A549 (cell line): Measurements from ENCODE around the gene LRIG2. TPM values are rescaled to one million over a fixed set of nuclear protein-coding genes. Genes with fewer than 3 reads are reported as not detected.

Source experiments
- ATAC-seq, 2 experiments: fragments of 200-7000 bp in 1 of 2; fragments of >200 bp in 1 of 2; cut with Nextera tagmentation in 1 of 2; cut with Tn5 transposase in 1 of 2; 3 replicates each; pipeline versions ENCODE4 v1.8.0 to v1.9.1; 2018 to 2020; ENCODE audit warnings: mild to moderate bottlenecking in 1 of 2, moderate library complexity in 1 of 2
- CTCF ChIA-PET: fragments of 300-600 bp; sonication (Branson Sonifier 250); formaldehyde crosslinking; extraction: SDS; loops from one replicate; lab custom pipeline; 2021; ENCODE audit warnings: antibody characterized with exemption, inconsistent platforms; lab: Yijun Ruan, JAX
- POLR2A ChIA-PET: fragments of 350-600 bp; formaldehyde crosslinking; extraction: SDS; loops from one replicate; lab custom pipeline; 2021; ENCODE audit warnings: antibody characterized with exemption, inconsistent platforms; lab: Yijun Ruan, JAX
- DNase-seq, 2 experiments: peaks; one replicate each; pipeline versions ENCODE4 v3.0.0 to v3.0.0-alpha.2; 2011 to 2016; ENCODE audit warnings: low read depth in 1 of 2, low spot score in 1 of 2
- FAIRE-seq: peaks from 2 replicates; lab custom pipeline; 2011; peaks lifted over from hg19 to GRCh38; lab: Jason Lieb, UNC
- H3K27ac ChIP-seq, 2 experiments: fragments of >200 bp; sonication (Bioruptor Twin); formaldehyde crosslinking; 3 replicates each; pipeline ENCODE4 v1.5.1; 2016 to 2017
- H3K4me1 ChIP-seq: fragments of >200 bp; sonication (Bioruptor Twin); formaldehyde crosslinking; 3 replicates; pipeline ENCODE4 v1.6.1; 2016
- H3K4me2 ChIP-seq: fragments of >200 bp; sonication (Bioruptor Twin); formaldehyde crosslinking; 3 replicates; pipeline ENCODE4 v1.6.1; 2016
- H3K4me3 ChIP-seq: fragments of >200 bp; sonication (Bioruptor Twin); formaldehyde crosslinking; 3 replicates; pipeline ENCODE4 v1.5.1; 2016
- H3K9me3 ChIP-seq: fragments of >200 bp; sonication (Bioruptor Twin); formaldehyde crosslinking; 3 replicates; pipeline ENCODE4 v1.6.1; 2016
- ATOH8 ChIP-seq: fragments of 250-450 bp; sonication (Bioruptor Pico); IDR thresholded peaks from 2 replicates; pipeline ENCODE4 v1.5.0; 2020; ENCODE audit warnings: low read depth, mild to moderate bottlenecking, moderate library complexity
- BHLHE40 ChIP-seq: IDR thresholded peaks from 2 replicates; pipeline ENCODE4 v1.6.1; 2012; ENCODE audit warnings: low read depth, low read length, inconsistent platforms
- CBX2 ChIP-seq: fragments of 200-600 bp; sonication (generic); IDR thresholded peaks from 2 replicates; pipeline ENCODE4 v1.6.1; 2016; ENCODE audit warnings: low read depth, mild to moderate bottlenecking, borderline replicate concordance
- CTCF ChIP-seq: fragments of >200 bp; sonication (Bioruptor Twin); formaldehyde crosslinking; IDR thresholded peaks from 3 replicates; pipeline ENCODE4 v1.5.1; 2016
- EHF ChIP-seq: fragments of 250-450 bp; sonication (Bioruptor Pico); IDR thresholded peaks from 2 replicates; pipeline ENCODE4 v1.5.0; 2020; ENCODE audit warnings: mild to moderate bottlenecking
- ESRRA ChIP-seq: fragments of 150-350 bp; IDR thresholded peaks from 2 replicates; pipeline ENCODE4 v1.6.1; 2014; ENCODE audit warnings: mild to moderate bottlenecking, low read length, borderline replicate concordance
- FOSL2 ChIP-seq, 2 experiments: fragments of 450-650 bp in 1 of 2; fragments of >200 bp in 1 of 2; sonication (Bioruptor Twin) in 1 of 2; formaldehyde crosslinking; IDR thresholded peaks; 2 replicates each; pipeline versions ENCODE4 v1.5.0 to v1.6.1; 2016 to 2020; ENCODE audit warnings: mild to moderate bottlenecking in 1 of 2, moderate library complexity in 1 of 2
- MAFK ChIP-seq: fragments of 450-650 bp; IDR thresholded peaks from 2 replicates; pipeline ENCODE4 v1.6.1; 2014; ENCODE audit not compliant: partially characterized antibody
- MAZ ChIP-seq: fragments of 150-350 bp; IDR thresholded peaks from 2 replicates; pipeline ENCODE4 v1.6.1; 2014; ENCODE audit warnings: antibody characterized with exemption, low read depth, low read length, borderline replicate concordance
- RFX5 ChIP-seq: fragments of 450-650 bp; IDR thresholded peaks from 2 replicates; pipeline ENCODE4 v1.7.1; 2014; ENCODE audit warnings: antibody characterized with exemption, mild to moderate bottlenecking, moderate library complexity
- RNF2 ChIP-seq: fragments of 200-600 bp; sonication (generic); IDR thresholded peaks from 2 replicates; pipeline ENCODE4 v1.6.1; 2016; ENCODE audit warnings: low read depth, mild to moderate bottlenecking, antibody characterized with exemption, moderate library complexity, borderline replicate concordance
- SREBF2 ChIP-seq: fragments of 450-650 bp; IDR thresholded peaks from 2 replicates; pipeline ENCODE4 v1.6.1; 2014; ENCODE audit warnings: mild to moderate bottlenecking, moderate library complexity
- WGBS: methylation state at CpG from one replicate; pipeline ENCODE4 v1.1.6; 2017; ENCODE audit errors: missing lambda C conversion rate; 5-methylcytosine and 5-hydroxymethylcytosine counted together
- polyA plus RNA-seq, 4 experiments: library from polyadenylated mRNA; depleted of rRNA in 3 of 4; stranded (reverse); fragments of >200 nt; fragmentation: RNase III in 1 of 4; extraction: RNeasy Plus Mini Kit Qiagen cat#74134 plus additional on column Dnase treatment in 1 of 4; gene quantifications; 2 replicates in 3 of 4; 3 replicates in 1 of 4; pipeline ENCODE4 v1.2.3, GENCODE V29; 2011 to 2017

The LRIG2 gene
- polyA plus RNA-seq, 2 of the 4 experiments (the other 2 are of a cell fraction) = 3.0 to 7.4 TPM

DNA sequence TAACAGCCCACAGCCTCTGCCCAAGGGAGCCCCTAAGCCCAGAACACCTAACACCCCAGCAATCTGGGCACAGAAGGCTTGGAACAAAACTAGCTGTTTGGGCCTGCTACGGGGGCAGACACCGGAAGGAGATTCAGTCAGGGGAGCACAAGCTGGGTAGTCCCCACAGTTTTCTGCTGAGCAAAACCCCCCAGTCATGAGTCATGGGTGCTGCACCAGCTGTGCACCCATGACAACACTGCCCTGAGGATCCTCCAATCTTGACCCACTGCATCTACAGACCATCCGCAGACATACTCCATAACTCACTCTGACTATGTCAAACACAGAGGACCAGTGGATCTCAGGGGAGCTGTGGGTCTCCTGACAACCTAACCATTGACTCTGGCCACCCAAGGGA is 105.1 kb downstream of the LRIG2 start:
- 94% methylated on average over 2 of the region's 3 CpGs for WGBS
- Histone ChIP-seq H3K4me1 (no peaks in the 10 kb centered on the region), H3K27ac (no peak overlapping the region), H3K4me3 (no peak overlapping the region), H3K4me2 (no peak overlapping the region), H3K9me3 (no peaks in the 10 kb centered on the region)
- FAIRE-seq (no peak), DNase-seq (no peak), ATAC-seq (no peak)
- POLR2A ChIA-PET = no interaction called here
- CTCF ChIA-PET = no interaction called here
- TF ChIP-seq CTCF (no peak), RFX5 (no peak), ATOH8 (no peak)

DNA sequence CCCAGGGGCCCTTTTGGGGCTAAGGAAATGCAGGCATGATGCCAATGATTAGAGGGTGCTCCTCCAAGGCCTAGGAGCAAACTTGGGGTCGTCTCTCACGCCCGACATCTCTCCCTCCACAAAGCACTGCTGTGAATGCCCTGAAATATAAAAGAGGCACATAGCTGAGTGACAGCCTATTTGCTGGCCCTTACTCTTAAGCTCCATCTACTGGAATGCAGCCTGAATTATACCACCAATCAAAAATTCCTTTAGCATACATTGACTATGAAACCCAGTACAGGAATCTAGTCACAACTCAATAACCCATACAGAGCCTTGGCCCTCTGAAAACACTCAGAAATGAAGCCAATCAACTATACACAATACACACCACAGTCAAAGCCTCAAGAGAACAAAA is 105.5 kb downstream of the LRIG2 start:
- DNase-seq = no peak
- POLR2A ChIA-PET = no interaction called here
- Histone ChIP-seq H3K4me2 (no peak overlapping the region), H3K27ac (no peak overlapping the region), H3K4me1 (no peaks in the 10 kb centered on the region), H3K9me3 (no peaks in the 10 kb centered on the region), H3K4me3 (no peak overlapping the region)
- no peak for FAIRE-seq
- CTCF ChIA-PET = interaction anchor here (0.8 kb wide), 1 partner anchor 218 kb away, joined by 3 read pairs; no protein-coding TSS in a partner anchor
- TF ChIP-seq CBX2 = no peak
- no peak for TF ChIP-seq RNF2
- no peak for TF ChIP-seq MAFK
- TF ChIP-seq SREBF2 = no peak
- TF ChIP-seq ESRRA = no peak
- no peak for TF ChIP-seq EHF
- no peak for TF ChIP-seq FOSL2 (IDR thresholded peaks at IDR 0.05)
- no peak for TF ChIP-seq FOSL2 (CRISPR knock-in tag; IDR thresholded peaks at IDR 0.05)
- no peak for TF ChIP-seq MAZ
- TF ChIP-seq BHLHE40 = no peak
- 85% methylated on average over 3 of the region's 3 CpGs for WGBS
- ATAC-seq = no peak

Other genes with a start within 250 kb of the LRIG2 start
- 67.9 and 70.2 TPM in 2 replicates for gene SLC16A1, start 117.0 kb upstream of the LRIG2 start, polyA plus RNA-seq (2011; rRNA removed)
- gene SLC16A1, start 117.0 kb upstream of the LRIG2 start, polyA plus RNA-seq (2017; fragmentation: RNase III; extraction: RNeasy Plus Mini Kit Qiagen cat#74134 plus additional on column Dnase treatment) = 39.7 to 45.0 TPM (median 42.7 TPM) in 3 replicates